KOPT-K1 (cell line): ENCODE measurements around the gene ADGRB3.
"Not testable (repeated sequence)": the region's sequence is repeated elsewhere in the genome, so short reads cannot be mapped to it uniquely, and the experiment has no call there.

Experiments used
- H3K27ac ChIP-seq: fragments of 200-600 bp; sonication (generic); 2 replicates; pipeline ENCODE4 v1.5.1; 2016; ENCODE audit warnings: antibody characterized with exemption, mild to moderate bottlenecking, low read depth, low read length; ENCODE audit not compliant: poor library complexity, severe bottlenecking
- H3K36me3 ChIP-seq: fragments of 200-600 bp; sonication (generic); 2 replicates; pipeline ENCODE4 v1.5.1; 2017; ENCODE audit warnings: antibody characterized with exemption, mild to moderate bottlenecking, low read length, moderate library complexity; ENCODE audit not compliant: insufficient read depth
- H3K9me3 ChIP-seq: fragments of 200-600 bp; sonication (generic); 2 replicates; pipeline ENCODE4 v1.5.1; 2017; ENCODE audit warnings: antibody characterized with exemption, low read length, mild to moderate bottlenecking; ENCODE audit not compliant: insufficient read depth, poor library complexity, severe bottlenecking

The ADGRB3 gene

DNA sequence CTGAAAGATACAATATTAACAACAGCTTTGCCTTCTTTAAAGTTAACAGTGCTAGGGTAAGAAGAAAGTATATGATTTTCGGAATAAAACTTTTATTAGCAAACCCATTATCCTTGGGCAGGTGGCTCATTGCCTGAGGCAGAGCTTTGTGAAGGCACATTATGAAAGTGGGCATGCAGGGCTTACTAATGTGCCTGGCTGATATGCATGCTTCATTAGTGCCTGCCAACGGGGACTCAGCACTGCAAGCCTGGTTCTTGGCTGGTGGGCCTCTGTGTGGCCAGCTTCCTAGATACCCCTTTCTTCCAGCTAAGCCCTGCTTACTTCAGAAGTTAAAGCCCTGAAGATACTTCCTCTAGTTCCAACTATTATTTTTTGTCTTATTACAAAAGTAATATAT, 481.6 kb downstream of the ADGRB3 start:
- Histone ChIP-seq H3K36me3 (no peaks in the 10 kb centered on the region), H3K27ac (no peak overlapping the region), H3K9me3 (no peaks in the 10 kb centered on the region)

DNA sequence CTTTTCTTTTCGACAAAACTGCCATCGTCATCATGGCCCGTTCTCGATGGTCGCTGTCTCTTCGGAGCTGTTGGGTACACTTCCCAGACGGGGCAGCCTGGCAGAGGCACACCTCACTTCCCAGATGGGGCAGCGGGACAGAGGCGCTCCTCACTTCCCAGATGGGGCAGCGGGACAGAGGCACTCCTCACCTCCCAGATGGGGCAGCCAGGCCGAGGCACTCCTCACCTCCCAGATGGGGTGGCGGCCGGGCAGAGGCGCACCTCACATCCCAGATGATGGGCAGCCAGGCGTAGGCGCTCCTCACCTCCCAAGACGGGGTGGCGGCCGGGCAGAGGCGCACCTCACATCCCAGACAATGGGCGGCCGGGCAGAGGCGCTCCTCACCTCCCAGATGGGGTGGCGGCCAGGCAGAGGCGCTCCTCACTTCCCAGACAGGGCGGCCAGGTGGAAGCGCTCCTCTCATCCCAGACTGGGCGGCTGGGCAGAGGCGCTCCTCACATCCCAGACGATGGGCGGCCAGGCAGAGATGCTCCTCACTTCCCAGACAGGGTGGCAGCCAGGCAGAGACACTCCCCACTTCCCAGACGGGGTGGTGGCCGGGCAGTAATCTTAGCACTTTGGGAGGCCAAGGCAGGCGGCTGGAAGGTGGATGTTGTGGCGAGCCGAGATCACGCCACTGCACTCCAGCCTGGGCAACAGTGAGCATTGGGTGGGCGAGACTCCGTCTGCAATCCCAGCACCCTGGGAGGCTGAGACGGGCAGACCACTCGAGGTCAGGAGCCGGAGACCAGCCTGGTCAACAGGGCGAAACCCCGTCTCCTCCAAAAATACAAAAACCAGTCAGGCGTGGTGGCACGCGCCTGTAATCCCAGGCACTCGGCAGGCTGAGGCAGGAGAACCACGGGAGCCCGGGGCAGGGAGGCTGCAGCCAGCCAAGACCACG, 486.7 kb downstream of the ADGRB3 start:
- not testable (repeated sequence) for H3K27ac ChIP-seq, H3K36me3 ChIP-seq, H3K9me3 ChIP-seq

- no peaks in the 10 kb centered on the region for H3K9me3 ChIP-seq
- no peaks in the 10 kb centered on the region for H3K36me3 ChIP-seq
- H3K27ac ChIP-seq, result no peak overlapping the region
These were observed 487.3 kb downstream of the ADGRB3 start for GRCh38 chr6:69122407-69122773.

DNA sequence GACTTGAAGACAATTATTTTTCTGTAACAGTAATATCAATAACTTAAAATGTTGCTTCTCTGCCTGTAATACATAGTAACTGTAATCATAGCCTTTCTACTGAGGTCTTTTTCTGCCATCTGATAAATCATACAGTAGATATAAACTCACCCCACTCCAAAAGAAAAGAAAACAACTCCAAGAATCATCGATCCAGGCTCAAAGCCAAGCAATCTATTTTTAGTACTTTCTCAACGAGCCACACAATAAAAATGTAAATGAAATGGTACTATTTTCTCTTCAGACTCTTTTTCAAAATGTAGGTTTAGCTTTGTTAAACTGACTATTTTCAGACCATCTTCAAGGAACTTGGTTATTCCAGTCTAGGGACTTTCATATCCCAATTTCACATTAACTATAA, 493.3 kb downstream of the ADGRB3 start:
- no peak overlapping the region for H3K27ac ChIP-seq
- no peaks in the 10 kb centered on the region for H3K36me3 ChIP-seq
- H3K9me3 ChIP-seq, result no peaks in the 10 kb centered on the region

- no peak overlapping the region for H3K27ac ChIP-seq
- H3K9me3 ChIP-seq, result no peaks in the 10 kb centered on the region
- no peaks in the 10 kb centered on the region for H3K36me3 ChIP-seq
These were observed 494.0 kb downstream of the ADGRB3 start for GRCh38 chr6:69129046-69129445.

DNA sequence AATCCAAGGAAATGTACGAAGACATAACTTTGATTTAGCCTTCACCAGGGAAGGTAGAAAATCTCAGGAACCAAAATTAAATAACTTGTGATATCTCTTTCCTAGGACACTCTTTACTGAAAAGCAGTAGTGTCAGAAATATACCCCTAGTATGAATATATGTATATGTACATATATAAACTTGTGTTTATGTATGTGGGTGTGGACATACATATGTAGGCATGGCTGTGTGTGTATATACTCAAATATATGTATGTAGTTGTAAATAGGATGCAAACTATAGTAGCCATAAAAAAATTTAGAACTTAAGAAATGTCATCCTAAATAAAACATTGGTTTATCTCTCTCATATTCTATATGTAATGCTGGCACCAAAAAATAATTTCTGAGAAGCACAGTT, 500.8 kb downstream of the ADGRB3 start:
- H3K36me3 ChIP-seq, result no peaks in the 10 kb centered on the region
- no peak overlapping the region for H3K27ac ChIP-seq
- no peaks in the 10 kb centered on the region for H3K9me3 ChIP-seq

DNA sequence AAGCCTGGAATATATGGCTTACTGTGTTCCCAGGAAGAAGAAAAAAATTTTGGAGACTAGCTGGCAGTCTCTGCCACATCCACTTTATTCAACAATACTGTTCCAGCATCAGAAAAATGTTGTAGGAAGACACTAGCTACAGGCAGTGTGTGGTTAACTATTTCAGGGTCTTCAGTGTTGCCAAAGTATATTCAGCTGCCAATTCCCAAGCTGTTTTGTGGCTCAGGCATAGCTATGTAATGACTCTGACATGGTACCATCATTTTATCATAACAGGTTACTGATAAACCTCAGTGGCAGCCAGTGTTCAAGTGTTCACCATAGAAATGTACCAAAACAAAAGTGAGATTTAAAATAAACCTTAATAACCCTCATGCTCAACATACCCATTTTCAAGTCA, 503.1 kb downstream of the ADGRB3 start:
- H3K27ac ChIP-seq, result no peak overlapping the region

GRCh38 chr6:69138893-69139494, 503.9 kb downstream of the ADGRB3 start:
- H3K36me3 ChIP-seq, result no peaks in the 10 kb centered on the region
- H3K9me3 ChIP-seq, result no peaks in the 10 kb centered on the region

More for the DNA sequence above, 503.1 kb downstream of the ADGRB3 start:
- Histone ChIP-seq H3K9me3 (no peaks in the 10 kb centered on the region), H3K36me3 (no peaks in the 10 kb centered on the region)

GRCh38 chr6:69145062-69145461, 510.0 kb downstream of the ADGRB3 start:
- H3K9me3 ChIP-seq, result peaks cover 7% of the 10 kb centered on the region
- H3K36me3 ChIP-seq, result no peaks in the 10 kb centered on the region
- H3K27ac ChIP-seq, result no peak overlapping the region

More at GRCh38 chr6:69138893-69139494, 503.9 kb downstream of the ADGRB3 start:
- H3K27ac ChIP-seq, result no peak overlapping the region

DNA sequence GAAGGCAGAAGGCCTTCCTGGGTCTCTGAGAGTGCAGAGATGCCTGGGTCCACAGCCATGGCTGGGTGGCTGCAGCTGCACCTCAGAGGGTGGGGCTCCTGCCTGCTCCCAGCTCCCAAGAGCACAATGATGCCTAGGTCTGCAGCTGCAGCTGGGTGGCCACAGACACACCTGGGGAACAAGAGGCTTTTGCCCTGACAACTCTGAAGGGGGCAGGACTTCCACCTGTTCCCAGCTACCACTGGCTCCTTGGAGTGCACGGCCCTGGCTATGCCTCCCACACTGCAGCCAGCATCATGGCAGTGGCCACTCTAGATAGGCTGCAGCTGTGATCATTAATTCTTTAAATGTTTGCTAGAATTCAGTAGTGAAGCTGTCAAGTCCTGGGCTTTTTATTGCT, 511.3 kb downstream of the ADGRB3 start:
- H3K36me3 ChIP-seq, result no peaks in the 10 kb centered on the region
- no peak overlapping the region for H3K27ac ChIP-seq
- peaks cover 7% of the 10 kb centered on the region for H3K9me3 ChIP-seq

- Histone ChIP-seq H3K36me3 (no peaks in the 10 kb centered on the region), H3K27ac (no peak overlapping the region), H3K9me3 (no peaks in the 10 kb centered on the region)
These were observed 520.4 kb downstream of the ADGRB3 start for GRCh38 chr6:69155467-69155866.

GRCh38 chr6:69162811-69163210, 527.7 kb downstream of the ADGRB3 start:
- no peaks in the 10 kb centered on the region for H3K9me3 ChIP-seq
- no peaks in the 10 kb centered on the region for H3K36me3 ChIP-seq
- no peak overlapping the region for H3K27ac ChIP-seq

GRCh38 chr6:69164564-69165229, 529.6 kb downstream of the ADGRB3 start:
- H3K27ac ChIP-seq, result no peak overlapping the region

GRCh38 chr6:69179681-69180080, 544.6 kb downstream of the ADGRB3 start:
- Histone ChIP-seq H3K27ac (no peak overlapping the region), H3K9me3 (no peaks in the 10 kb centered on the region), H3K36me3 (no peaks in the 10 kb centered on the region)

More at GRCh38 chr6:69164564-69165229, 529.6 kb downstream of the ADGRB3 start:
- Histone ChIP-seq H3K9me3 (no peaks in the 10 kb centered on the region), H3K36me3 (no peaks in the 10 kb centered on the region)

- no peaks in the 10 kb centered on the region for H3K36me3 ChIP-seq
- no peaks in the 10 kb centered on the region for H3K9me3 ChIP-seq
- H3K27ac ChIP-seq, result no peak overlapping the region
These were observed 545.4 kb downstream of the ADGRB3 start for GRCh38 chr6:69180361-69181067.
